ENCODE measurements around the gene FSTL4.

FSTL4 gene

GRCh38 chr5:133641683-133642082 lies 29.3 kb upstream of the FSTL4 start:
- H3K27ac ChIP-seq (ENCODE audit: low read length): no peak overlapping the region
- H3K9me3 ChIP-seq (ENCODE audit: control insufficient read depth in 2 of 2, low read length in 2 of 2): no peaks in the 10 kb centered on the region
- H3K9ac ChIP-seq (ENCODE audit: low read length in 2 of 2): no peak overlapping the region
- peaks cover 0 to 3% of the 10 kb centered on the region in 2 donors for H3K27me3 ChIP-seq (ENCODE audit: control insufficient read depth in 1 of 2, insufficient read depth in 2 of 2, low read length in 2 of 2)
- no peaks in the 10 kb centered on the region for H3K4me1 ChIP-seq (ENCODE audit: control insufficient read depth, insufficient read depth, low read length)
- no peaks in the 10 kb centered on the region for H3K36me3 ChIP-seq (ENCODE audit: control insufficient read depth in 2 of 2, insufficient read depth in 2 of 2, low read length in 2 of 2)
- H3K4me3 ChIP-seq (ENCODE audit: low read length in 2 of 2): no peak overlapping the region

- no peaks in the 10 kb centered on the region for H3K36me3 ChIP-seq (ENCODE audit: control insufficient read depth in 2 of 2, insufficient read depth in 2 of 2, low read length in 2 of 2)
- no peak overlapping the region for H3K27ac ChIP-seq (ENCODE audit: low read length)
- H3K4me3 ChIP-seq (ENCODE audit: low read length in 2 of 2): no peak overlapping the region
- H3K9ac ChIP-seq (ENCODE audit: low read length in 2 of 2): no peak overlapping the region
- no peaks in the 10 kb centered on the region for H3K9me3 ChIP-seq (ENCODE audit: control insufficient read depth in 2 of 2, low read length in 2 of 2)
- H3K4me1 ChIP-seq (ENCODE audit: control insufficient read depth, insufficient read depth, low read length): no peaks in the 10 kb centered on the region
- H3K27me3 ChIP-seq (ENCODE audit: control insufficient read depth in 1 of 2, insufficient read depth in 2 of 2, low read length in 2 of 2): peaks cover 0 to 3% of the 10 kb centered on the region in 2 donors
Measured at GRCh38 chr5:133639850-133640528, 27.6 kb upstream of the FSTL4 start.

- H3K4me3 ChIP-seq (ENCODE audit: low read length in 2 of 2): no peak overlapping the region
- no peak overlapping the region for H3K27ac ChIP-seq (ENCODE audit: low read length)
- H3K36me3 ChIP-seq (ENCODE audit: control insufficient read depth in 2 of 2, insufficient read depth in 2 of 2, low read length in 2 of 2): no peaks in the 10 kb centered on the region
- no peaks in the 10 kb centered on the region for H3K4me1 ChIP-seq (ENCODE audit: control insufficient read depth, insufficient read depth, low read length)
- H3K9ac ChIP-seq (ENCODE audit: low read length in 2 of 2): no peak overlapping the region
- H3K9me3 ChIP-seq (ENCODE audit: control insufficient read depth in 2 of 2, low read length in 2 of 2): no peaks in the 10 kb centered on the region
- peaks cover 0 to 3% of the 10 kb centered on the region in 2 donors for H3K27me3 ChIP-seq (ENCODE audit: control insufficient read depth in 1 of 2, insufficient read depth in 2 of 2, low read length in 2 of 2)
Measured at GRCh38 chr5:133638436-133638835, 26.1 kb upstream of the FSTL4 start.

GRCh38 chr5:133637206-133637605 lies 24.9 kb upstream of the FSTL4 start:
- Histone ChIP-seq H3K36me3 (ENCODE audit: control insufficient read depth in 2 of 2, insufficient read depth in 2 of 2, low read length in 2 of 2) (no peaks in the 10 kb centered on the region), H3K27me3 (ENCODE audit: control insufficient read depth in 1 of 2, insufficient read depth in 2 of 2, low read length in 2 of 2) (peaks cover 0 to 3% of the 10 kb centered on the region in 2 donors), H3K9ac (ENCODE audit: low read length in 2 of 2) (no peak overlapping the region), H3K27ac (ENCODE audit: low read length) (no peak overlapping the region), H3K9me3 (ENCODE audit: control insufficient read depth in 2 of 2, low read length in 2 of 2) (peaks cover 0 to 3% of the 10 kb centered on the region in 2 donors), H3K4me3 (ENCODE audit: low read length in 2 of 2) (no peak overlapping the region), H3K4me1 (ENCODE audit: control insufficient read depth, insufficient read depth, low read length) (no peaks in the 10 kb centered on the region)

GRCh38 chr5:133635051-133635450 lies 22.7 kb upstream of the FSTL4 start:
- H3K4me1 ChIP-seq (ENCODE audit: control insufficient read depth, insufficient read depth, low read length): no peaks in the 10 kb centered on the region

DNA sequence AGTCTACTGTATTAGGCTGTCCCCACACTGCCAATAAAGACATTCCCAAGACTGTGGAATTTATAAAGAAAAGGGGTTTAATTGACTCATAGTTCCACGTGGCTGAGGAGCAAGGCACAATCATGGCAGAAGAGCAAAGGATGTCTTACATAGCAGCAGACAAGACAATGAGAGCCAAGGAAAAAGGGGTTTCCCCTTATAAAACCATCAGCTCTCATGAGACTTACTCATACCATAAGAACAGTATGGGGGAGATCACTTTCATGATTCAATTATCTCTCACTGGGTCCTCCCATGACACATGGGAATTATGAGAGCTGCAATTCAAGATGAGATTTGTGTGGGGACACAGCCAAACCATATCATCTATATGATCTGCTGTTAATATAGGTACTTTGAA lies 14.8 kb upstream of the FSTL4 start:
- no peaks in the 10 kb centered on the region for H3K4me1 ChIP-seq (ENCODE audit: control insufficient read depth, insufficient read depth, low read length)
- no peak overlapping the region for H3K4me3 ChIP-seq (ENCODE audit: low read length in 2 of 2)
- no peak overlapping the region for H3K9ac ChIP-seq (ENCODE audit: low read length in 2 of 2)
- H3K36me3 ChIP-seq (ENCODE audit: control insufficient read depth in 2 of 2, insufficient read depth in 2 of 2, low read length in 2 of 2): no peaks in the 10 kb centered on the region
- no peaks in the 10 kb centered on the region for H3K27me3 ChIP-seq (ENCODE audit: control insufficient read depth in 1 of 2, insufficient read depth in 2 of 2, low read length in 2 of 2)
- H3K9me3 ChIP-seq (ENCODE audit: control insufficient read depth in 2 of 2, low read length in 2 of 2): no peaks in the 10 kb centered on the region
- no peak overlapping the region for H3K27ac ChIP-seq (ENCODE audit: low read length)

More at GRCh38 chr5:133635051-133635450, 22.7 kb upstream of the FSTL4 start:
- Histone ChIP-seq H3K4me3 (ENCODE audit: low read length in 2 of 2) (no peak overlapping the region), H3K9ac (ENCODE audit: low read length in 2 of 2) (no peak overlapping the region), H3K27me3 (ENCODE audit: control insufficient read depth in 1 of 2, insufficient read depth in 2 of 2, low read length in 2 of 2) (no peaks in the 10 kb centered on the region), H3K9me3 (ENCODE audit: control insufficient read depth in 2 of 2, low read length in 2 of 2) (peaks cover 0 to 3% of the 10 kb centered on the region in 2 donors), H3K36me3 (ENCODE audit: control insufficient read depth in 2 of 2, insufficient read depth in 2 of 2, low read length in 2 of 2) (no peaks in the 10 kb centered on the region), H3K27ac (ENCODE audit: low read length) (no peak overlapping the region)

GRCh38 chr5:133624316-133624715 lies 12.0 kb upstream of the FSTL4 start:
- H3K4me3 ChIP-seq (ENCODE audit: low read length in 2 of 2): no peak overlapping the region
- no peaks in the 10 kb centered on the region for H3K9me3 ChIP-seq (ENCODE audit: control insufficient read depth in 2 of 2, low read length in 2 of 2)
- no peaks in the 10 kb centered on the region for H3K4me1 ChIP-seq (ENCODE audit: control insufficient read depth, insufficient read depth, low read length)
- H3K9ac ChIP-seq (ENCODE audit: low read length in 2 of 2): no peak overlapping the region
- no peak overlapping the region for H3K27ac ChIP-seq (ENCODE audit: low read length)
- no peaks in the 10 kb centered on the region for H3K36me3 ChIP-seq (ENCODE audit: control insufficient read depth in 2 of 2, insufficient read depth in 2 of 2, low read length in 2 of 2)
- peaks cover 0 to 1% of the 10 kb centered on the region in 2 donors for H3K27me3 ChIP-seq (ENCODE audit: control insufficient read depth in 1 of 2, insufficient read depth in 2 of 2, low read length in 2 of 2)

- Histone ChIP-seq H3K27ac (ENCODE audit: low read length) (no peak overlapping the region), H3K36me3 (ENCODE audit: control insufficient read depth in 2 of 2, insufficient read depth in 2 of 2, low read length in 2 of 2) (no peaks in the 10 kb centered on the region), H3K4me3 (ENCODE audit: low read length in 2 of 2) (no peak overlapping the region), H3K9ac (ENCODE audit: low read length in 2 of 2) (no peak overlapping the region), H3K27me3 (ENCODE audit: control insufficient read depth in 1 of 2, insufficient read depth in 2 of 2, low read length in 2 of 2) (peaks cover 10 to 11% of the 10 kb centered on the region in 2 donors), H3K4me1 (ENCODE audit: control insufficient read depth, insufficient read depth, low read length) (no peaks in the 10 kb centered on the region), H3K9me3 (ENCODE audit: control insufficient read depth in 2 of 2, low read length in 2 of 2) (no peaks in the 10 kb centered on the region)
Measured at GRCh38 chr5:133618141-133618540, 5.8 kb upstream of the FSTL4 start.

DNA sequence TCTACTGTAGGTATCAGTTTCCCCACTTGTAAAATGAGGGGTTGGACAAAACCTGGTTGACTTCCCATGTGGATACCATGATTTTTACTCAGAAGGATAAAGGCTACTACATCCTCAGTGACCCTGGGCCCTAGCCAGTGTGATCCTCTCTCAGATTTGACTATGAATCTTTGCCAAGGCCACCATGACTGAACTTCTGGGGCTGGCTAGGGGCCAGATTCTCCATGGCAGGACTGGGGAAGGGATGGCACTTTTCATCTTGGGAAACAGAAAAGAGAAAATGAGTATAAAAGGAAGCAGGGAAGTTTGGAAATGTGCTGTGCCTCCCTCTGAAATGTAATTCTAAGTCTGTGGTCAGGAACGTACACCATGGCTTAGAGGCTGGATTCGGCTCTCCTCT lies 1.4 kb upstream of the FSTL4 start:
- Histone ChIP-seq H3K27ac (ENCODE audit: low read length) (no peak overlapping the region), H3K27me3 (ENCODE audit: control insufficient read depth in 1 of 2, insufficient read depth in 2 of 2, low read length in 2 of 2) (peaks cover 38 to 54% of the 10 kb centered on the region in 2 donors), H3K4me3 (ENCODE audit: low read length in 2 of 2) (no peak overlapping the region), H3K4me1 (ENCODE audit: control insufficient read depth, insufficient read depth, low read length) (peaks cover 19% of the 10 kb centered on the region), H3K9ac (ENCODE audit: low read length in 2 of 2) (no peak overlapping the region), H3K9me3 (ENCODE audit: control insufficient read depth in 2 of 2, low read length in 2 of 2) (no peaks in the 10 kb centered on the region), H3K36me3 (ENCODE audit: control insufficient read depth in 2 of 2, insufficient read depth in 2 of 2, low read length in 2 of 2) (no peaks in the 10 kb centered on the region)

DNA sequence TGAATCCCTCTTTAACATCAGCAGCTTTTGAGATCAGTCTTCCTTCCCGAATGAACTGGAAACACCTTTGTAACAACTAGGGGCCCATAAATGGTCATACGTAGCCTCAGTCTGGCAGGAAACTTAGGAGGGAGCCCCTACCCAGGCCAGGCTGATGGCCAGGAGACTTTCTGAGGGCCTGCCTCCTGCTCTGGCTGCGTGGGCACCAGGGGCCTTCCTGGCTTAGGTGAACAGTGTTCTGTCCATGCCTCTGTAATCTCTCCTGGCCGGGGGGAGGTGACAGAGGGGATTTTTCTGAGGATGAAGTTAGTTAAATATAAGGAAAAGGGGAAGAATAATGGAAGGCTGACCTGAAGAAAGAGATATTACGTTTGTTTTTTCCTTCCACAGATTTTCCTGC lies 843 bp upstream of the FSTL4 start:
- H3K4me1 ChIP-seq (ENCODE audit: control insufficient read depth, insufficient read depth, low read length): peaks cover 19% of the 10 kb centered on the region
- peaks cover 38 to 59% of the 10 kb centered on the region in 2 donors for H3K27me3 ChIP-seq (ENCODE audit: control insufficient read depth in 1 of 2, insufficient read depth in 2 of 2, low read length in 2 of 2)
- H3K4me3 ChIP-seq (ENCODE audit: low read length in 2 of 2): no peak overlapping the region
- H3K9ac ChIP-seq (ENCODE audit: low read length in 2 of 2): no peak overlapping the region
- H3K27ac ChIP-seq (ENCODE audit: low read length): no peak overlapping the region
- H3K36me3 ChIP-seq (ENCODE audit: control insufficient read depth in 2 of 2, insufficient read depth in 2 of 2, low read length in 2 of 2): no peaks in the 10 kb centered on the region
- H3K9me3 ChIP-seq (ENCODE audit: control insufficient read depth in 2 of 2, low read length in 2 of 2): no peaks in the 10 kb centered on the region

Data from stomach smooth muscle (tissue), 2 donors.